Measurements from ENCODE around the gene DBNDD2.

- TF ChIP-seq EZH2 (IDR thresholded peaks at IDR 0.05; ENCODE audit: borderline replicate concordance, low read depth, low read length, poor library complexity, severe bottlenecking): no peak
- no peak for TF ChIP-seq CTCF (conservative IDR thresholded peaks at IDR 0.05; ENCODE audit: low read depth, low read length)
Measured at GRCh38 chr20:45440891-45441685, 33.0 kb downstream of the DBNDD2 start.
